PC-9 (cell line): ENCODE measurements around the gene KLRK1. TPM values are rescaled to one million over a fixed set of nuclear protein-coding genes. Genes with fewer than 3 reads are reported as not detected.
"Not testable (repeated sequence)": the region's sequence is repeated elsewhere in the genome, so short reads cannot be mapped to it uniquely, and the experiment has no call there.

Experiments
- Bru-seq: library from RNA; stranded (reverse); fragments of 400-500 nt; gene quantifications from one replicate; lab custom pipeline; 2021; lab: Mats Ljungman, UMichigan
- BruChase-seq, 2 experiments: library from RNA; stranded (reverse); fragments of 400-500 nt; gene quantifications; one replicate each; lab custom pipeline; 2021; lab: Mats Ljungman, UMichigan
- BruUV-seq: library from RNA; stranded (reverse); fragments of 400-500 nt; replicated peaks from 2 replicates; lab custom pipeline; 2021; lab: Mats Ljungman, UMichigan
- CTCF ChIA-PET: fragments of 300-600 bp; sonication (Branson Sonifier 250); formaldehyde crosslinking; loops from one replicate; lab custom pipeline; 2022; ENCODE audit warnings: antibody characterized with exemption; lab: Charles Lee
- POLR2A ChIA-PET: fragments of 300-600 bp; sonication (Branson Sonifier 250); formaldehyde crosslinking; loops from one replicate; lab custom pipeline; 2022; ENCODE audit warnings: antibody characterized with exemption; ENCODE audit not compliant: unreplicated experiment; lab: Charles Lee
- DNase-seq, 2 experiments: peaks; one replicate each; pipeline versions ENCODE4 v3.0.0 to v3.0.0-alpha.2; 2015 to 2022; ENCODE audit warnings: mixed read lengths in 1 of 2
- H2AFZ ChIP-seq: fragments of 200-600 bp; sonication (generic); 2 replicates; pipeline ENCODE4 v1.8.1; 2017; ENCODE audit warnings: antibody characterized with exemption
- H3F3A ChIP-seq: fragments of 200-600 bp; sonication (generic); 2 replicates; pipeline ENCODE4 v1.8.1; 2017; ENCODE audit warnings: antibody characterized with exemption, mild to moderate bottlenecking, low read depth; ENCODE audit not compliant: insufficient read depth
- H3K27ac ChIP-seq: fragments of 200-600 bp; sonication (generic); 2 replicates; pipeline ENCODE4 v1.6.1; 2016; ENCODE audit warnings: mixed run types
- H3K27me3 ChIP-seq: fragments of 200-600 bp; sonication (generic); 2 replicates; pipeline ENCODE4 v1.6.1; 2016; ENCODE audit warnings: low read depth, mixed run types; ENCODE audit not compliant: insufficient read depth
- H3K36me3 ChIP-seq: fragments of 200-600 bp; sonication (generic); 2 replicates; pipeline ENCODE4 v1.6.1; 2016; ENCODE audit warnings: low read depth, mixed run types
- H3K4me1 ChIP-seq: fragments of 200-600 bp; sonication (generic); replicated peaks from 2 replicates; pipeline ENCODE4 v1.6.1; 2016; ENCODE audit warnings: mixed run types; ENCODE audit not compliant: insufficient read depth
- H3K4me2 ChIP-seq: fragments of 200-600 bp; sonication (generic); 2 replicates; pipeline ENCODE4 v1.6.1; 2017; ENCODE audit warnings: mixed run types
- H3K4me3 ChIP-seq: fragments of 200-600 bp; sonication (generic); 2 replicates; pipeline ENCODE4 v1.6.1; 2016; ENCODE audit warnings: mixed run types
- H3K79me2 ChIP-seq: fragments of 200-600 bp; sonication (generic); 2 replicates; pipeline ENCODE4 v1.6.1; 2017; ENCODE audit warnings: low read depth, mixed run types
- H3K9me2 ChIP-seq: fragments of 200-600 bp; sonication (generic); 2 replicates; pipeline ENCODE4 v1.8.1; 2017; ENCODE audit warnings: mild to moderate bottlenecking; ENCODE audit not compliant: insufficient read depth
- H3K9me3 ChIP-seq: fragments of 200-600 bp; sonication (generic); 2 replicates; pipeline ENCODE4 v1.8.1; 2016; ENCODE audit warnings: low read depth; ENCODE audit not compliant: insufficient read depth
- H4K20me1 ChIP-seq: fragments of 200-600 bp; sonication (generic); 2 replicates; pipeline ENCODE4 v1.8.1; 2017; ENCODE audit not compliant: insufficient read depth
- CTCF ChIP-seq: fragments of 200-600 bp; sonication (generic); conservative IDR thresholded peaks from 2 replicates; pipeline ENCODE4 v1.6.1; 2017; ENCODE audit warnings: mixed run types, antibody characterized with exemption, mild to moderate bottlenecking, moderate library complexity
- EZH2 ChIP-seq: fragments of 200-600 bp; sonication (generic); IDR thresholded peaks from 2 replicates; pipeline ENCODE4 v1.8.0; 2017; ENCODE audit warnings: antibody characterized with exemption, low read depth
- intact Hi-C: fragments of 100-400 bp; cut with micrococcal nuclease; formaldehyde crosslinking; loops from one replicate; pipeline ENCODE4 v1.10.0; 2022; ENCODE audit not compliant: unreplicated experiment
- long read RNA-seq: library from polyadenylated mRNA; stranded (forward); transcript quantifications from one replicate; pipeline ENCODE4 v2.0.0, GENCODE V29; 2022
- total RNA-seq: library from RNA; stranded (reverse); gene quantifications from 2 replicates; pipeline ENCODE4 v1.2.3, GENCODE V29; 2021

Gene KLRK1
- not detected in 2 replicates for total RNA-seq
- not detected for Bru-seq, nascent RNA
- BruChase-seq, experiment 1, labeled RNA remaining after a 2-hour chase, result not detected
- percentile 20 among the genes with signal in this experiment for BruChase-seq, experiment 2, labeled RNA remaining after a 6-hour chase
- long read RNA-seq, result 0 reads

GRCh38 chr12:10389904-10390303 lies at the start of gene KLRK1:
KLRK1 (minus strand) TSS chr12:10390041; CDS start chr12:10388810, 1,231 bp downstream.
- H3K9me3 ChIP-seq, result peaks cover 1% of the 10 kb centered on the region; the same call in 1 of the 2 replicates

GRCh38 chr12:10437601-10438000 lies 47.8 kb upstream of the KLRK1 start:
- H3F3A ChIP-seq, DNase-seq, BruUV-seq, H3K36me3 ChIP-seq, H3K9me3 ChIP-seq, intact Hi-C loops, H2AFZ ChIP-seq, H3K4me2 ChIP-seq, CTCF ChIA-PET, H3K9me2 ChIP-seq, H3K4me3 ChIP-seq, H3K27ac ChIP-seq, H3K4me1 ChIP-seq, POLR2A ChIA-PET, H4K20me1 ChIP-seq, H3K27me3 ChIP-seq, H3K79me2 ChIP-seq: not testable (repeated sequence)

More at GRCh38 chr12:10389904-10390303, at the start of gene KLRK1:
- H3F3A ChIP-seq, result peaks cover 10% of the 10 kb centered on the region
- no peak within 1 kb of the TSS for H3K4me2 ChIP-seq
- TF ChIP-seq EZH2 (no peak), CTCF (no peak)
- no peaks in the 10 kb centered on the region for H3K79me2 ChIP-seq
- ChIA-PET POLR2A (no interaction called here), CTCF (no interaction called here)
- no peak for DNase-seq
- intact Hi-C loops, result no loop called here
- H3K4me3 ChIP-seq, result no peak within 1 kb of the TSS
- no peaks in the 10 kb centered on the region for H3K9me2 ChIP-seq
- H4K20me1 ChIP-seq, result no peaks in the 10 kb centered on the region
- H3K27me3 ChIP-seq, result no peaks in the 10 kb centered on the region
- no peaks in the 10 kb centered on the region for H3K36me3 ChIP-seq
- H2AFZ ChIP-seq, result no peak within 1 kb of the TSS
- H3K4me1 ChIP-seq, result peaks cover 17% of the 10 kb centered on the region
- BruUV-seq, result no TSS peak
- H3K27ac ChIP-seq, result no peak within 1 kb of the TSS

GRCh38 chr12:10435816-10436215 lies 46.0 kb upstream of the KLRK1 start, which contains the start of gene KLRC2:
KLRC2 (minus strand) TSS chr12:10436010; CDS start chr12:10435986, 24 bp downstream.
- H3K9me2 ChIP-seq, intact Hi-C loops, H3K27ac ChIP-seq, H3K36me3 ChIP-seq, BruUV-seq, H3K79me2 ChIP-seq, H3K4me1 ChIP-seq, DNase-seq, H3K9me3 ChIP-seq, H3F3A ChIP-seq, H3K27me3 ChIP-seq, CTCF ChIA-PET, H3K4me3 ChIP-seq, H2AFZ ChIP-seq, H3K4me2 ChIP-seq, H4K20me1 ChIP-seq: not testable (repeated sequence)
- POLR2A ChIA-PET, result interaction anchor here (0.5 kb wide), 1 partner anchor 15 kb away, joined by 6 read pairs; the partner anchor contains the start of gene KLRC3

- H3K9me2 ChIP-seq, POLR2A ChIA-PET, H3K4me3 ChIP-seq, BruUV-seq, H3K4me2 ChIP-seq, H3K9me3 ChIP-seq, H2AFZ ChIP-seq, CTCF ChIA-PET, H3K4me1 ChIP-seq, H3K79me2 ChIP-seq, intact Hi-C loops, H3K27me3 ChIP-seq, H4K20me1 ChIP-seq, DNase-seq, H3K27ac ChIP-seq, H3K36me3 ChIP-seq, H3F3A ChIP-seq: not testable (repeated sequence)
These were observed 40.8 kb upstream of the KLRK1 start for GRCh38 chr12:10430623-10431022.

- H3K27me3 ChIP-seq, H2AFZ ChIP-seq, H3K9me3 ChIP-seq, H4K20me1 ChIP-seq, H3K79me2 ChIP-seq, H3K4me2 ChIP-seq, H3K9me2 ChIP-seq, BruUV-seq, CTCF ChIA-PET, H3K4me3 ChIP-seq, H3K4me1 ChIP-seq, H3F3A ChIP-seq, H3K27ac ChIP-seq, DNase-seq, intact Hi-C loops, H3K36me3 ChIP-seq: not testable (repeated sequence)
- POLR2A ChIA-PET, result interaction anchor here (0.6 kb wide), 1 partner anchor 1870 kb away, joined by 3 read pairs; no protein-coding TSS in a partner anchor
These were observed 36.1 kb upstream of the KLRK1 start for GRCh38 chr12:10425938-10426337.

- H3K9me2 ChIP-seq, H4K20me1 ChIP-seq, H3K27me3 ChIP-seq, H3K27ac ChIP-seq, DNase-seq, H3K36me3 ChIP-seq, BruUV-seq, H3K4me2 ChIP-seq, H3K4me3 ChIP-seq, H3K4me1 ChIP-seq, H3K9me3 ChIP-seq, H3K79me2 ChIP-seq, intact Hi-C loops, H3F3A ChIP-seq, POLR2A ChIA-PET, H2AFZ ChIP-seq, CTCF ChIA-PET: not testable (repeated sequence)
These were observed 34.5 kb upstream of the KLRK1 start for GRCh38 chr12:10424260-10424899.
